Measurements from ENCODE around the gene WDFY4. TPM values are rescaled to one million over a fixed set of nuclear protein-coding genes. Genes with fewer than 3 reads are reported as not detected.

Gene WDFY4
- total and polyA plus RNA-seq, 9 of the 15 experiments (the other 6 are each of a cell fraction or from before 2014, with no cell fraction given): 0.01 to 0.02 (median 0.01) TPM; not detected in 6

DNA sequence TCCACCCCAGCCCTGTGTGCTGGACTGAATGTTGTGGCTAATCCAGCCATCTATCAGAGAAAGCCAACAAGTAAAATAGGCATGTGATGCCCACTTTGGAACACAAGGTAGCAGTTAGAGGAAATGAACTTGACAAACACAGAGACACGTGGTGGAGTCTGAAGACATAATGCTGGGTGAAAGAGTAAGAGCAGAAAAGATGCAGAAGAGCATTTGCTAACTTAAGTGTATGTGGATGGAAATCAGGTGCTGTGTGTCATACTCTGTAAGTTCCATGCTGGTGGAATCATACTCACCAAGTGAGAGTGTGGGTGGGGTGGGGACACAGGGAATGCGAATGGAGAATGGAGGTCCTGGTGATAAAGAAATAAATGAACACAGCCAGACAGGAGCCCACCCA, 22.8 kb downstream of the WDFY4 start:
- POLR2A ChIA-PET: no interaction called here
- intact Hi-C loops (cut with micrococcal nuclease): no loop called here
- no peaks in the 10 kb centered on the region for H3K36me3 ChIP-seq (ENCODE audit: control insufficient read depth, insufficient read depth, low read length)

More for the DNA sequence above, 22.8 kb downstream of the WDFY4 start:
- H2AFZ ChIP-seq (ENCODE audit: low read depth, low read length): no peak overlapping the region
- no peak overlapping the region for H3K4me3 ChIP-seq
- in situ Hi-C loops (cut with MboI): no loop called here
- CTCF ChIA-PET (ENCODE audit: low intra/inter-chr PET ratio): no interaction called here
- H4K20me1 ChIP-seq (replicated peaks; ENCODE audit: control insufficient read depth, insufficient read depth, low read length): no peaks in the 10 kb centered on the region
- H3K79me2 ChIP-seq (ENCODE audit: control insufficient read depth, insufficient read depth, low read length): no peaks in the 10 kb centered on the region
- no peak overlapping the region for H3K4me2 ChIP-seq (ENCODE audit: insufficient read depth, low read length)
- WGBS (ENCODE audit: insufficient coverage, low coverage, missing lambda C conversion rate): 0% methylated on average over 2 of the region's 2 CpGs
- no peak overlapping the region for H3K9ac ChIP-seq (ENCODE audit: insufficient read depth in 1 of 2, low read depth in 2 of 2, low read length in 2 of 2)
- H3K4me1 ChIP-seq (replicated peaks in 1 of 2; ENCODE audit: control insufficient read depth in 2 of 2, insufficient read depth in 2 of 2, low read length in 2 of 2): no peaks in the 10 kb centered on the region
- no peaks in the 10 kb centered on the region for H3K9me1 ChIP-seq (ENCODE audit: control insufficient read depth, insufficient read depth, low read length)
- peaks cover 3 to 24% of the 10 kb centered on the region in 2 experiments; a peak in 2 of 5 replicates for H3K27me3 ChIP-seq (ENCODE audit: control insufficient read depth in 2 of 2, insufficient read depth in 2 of 2, low read length in 2 of 2)
- FAIRE-seq (no peak), DNase-seq (ENCODE audit: extremely low read depth in 1 of 4, low spot score in 3 of 4) (no peak), ATAC-seq (no peak)
- no TSS peak for BruUV-seq (replicated peaks)
- no peak overlapping the region for H3K27ac ChIP-seq (ENCODE audit: extremely low read depth, low read depth, low read length)
- TF ChIP-seq CC2D1A (IDR thresholded peaks at IDR 0.05): no peak
- TF ChIP-seq SIN3A (IDR thresholded peaks at IDR 0.05; ENCODE audit: borderline replicate concordance in 2 of 2, control insufficient read depth in 1 of 2, low read depth in 2 of 2, low read length in 2 of 2): no peak
- TF ChIP-seq NCOA2 (IDR thresholded peaks at IDR 0.05; ENCODE audit: partially characterized antibody in 2 of 2): no peak
- TF ChIP-seq RAD21 (CRISPR knock-in tag; conservative IDR thresholded peaks at IDR 0.05 in 1 of 2, IDR thresholded peaks at IDR 0.05 in 1 of 2): no peak
- TF ChIP-seq ZNF785 (CRISPR knock-in tag; IDR thresholded peaks at IDR 0.05): no peak
- TF ChIP-seq L3MBTL2 (IDR thresholded peaks at IDR 0.05): no peak
- TF ChIP-seq ZNF124 (CRISPR knock-in tag; IDR thresholded peaks at IDR 0.05): no peak
- TF ChIP-seq ZFP1 (CRISPR knock-in tag; IDR thresholded peaks at IDR 0.05): no peak
- no peak for TF ChIP-seq NCOA4 (IDR thresholded peaks at IDR 0.05; ENCODE audit: partially characterized antibody)
- no peak for TF ChIP-seq LEF1 (IDR thresholded peaks at IDR 0.05)
- no peak for TF ChIP-seq THAP12 (CRISPR knock-in tag; IDR thresholded peaks at IDR 0.05)
- TF ChIP-seq CHD2 (IDR thresholded peaks at IDR 0.05; ENCODE audit: low read depth, low read length): no peak
- TF ChIP-seq FOXA1 (IDR thresholded peaks at IDR 0.05; ENCODE audit: borderline replicate concordance): no peak
- TF ChIP-seq PHTF2 (CRISPR knock-in tag; IDR thresholded peaks at IDR 0.05): no peak
- no peak for TF ChIP-seq PHB2 (IDR thresholded peaks at IDR 0.05; ENCODE audit: low read depth)
- TF ChIP-seq PHF21A (IDR thresholded peaks at IDR 0.05; ENCODE audit: borderline replicate concordance, low read depth): no peak
- no peak for TF ChIP-seq HDAC6 (IDR thresholded peaks at IDR 0.05; ENCODE audit: low read depth, low read length)
- H3K9me3 ChIP-seq (replicated peaks; ENCODE audit: control insufficient read depth, insufficient read depth, low read depth, low read length): no peaks in the 10 kb centered on the region
